ENCODE data around the gene ZNF697. TPM values are rescaled to one million over a fixed set of nuclear protein-coding genes. Genes with fewer than 3 reads are reported as not detected.

Gene ZNF697
- total RNA-seq, 4 donors from 2014 or later, result 2.3 to 5.4 (median 3.6) TPM

DNA sequence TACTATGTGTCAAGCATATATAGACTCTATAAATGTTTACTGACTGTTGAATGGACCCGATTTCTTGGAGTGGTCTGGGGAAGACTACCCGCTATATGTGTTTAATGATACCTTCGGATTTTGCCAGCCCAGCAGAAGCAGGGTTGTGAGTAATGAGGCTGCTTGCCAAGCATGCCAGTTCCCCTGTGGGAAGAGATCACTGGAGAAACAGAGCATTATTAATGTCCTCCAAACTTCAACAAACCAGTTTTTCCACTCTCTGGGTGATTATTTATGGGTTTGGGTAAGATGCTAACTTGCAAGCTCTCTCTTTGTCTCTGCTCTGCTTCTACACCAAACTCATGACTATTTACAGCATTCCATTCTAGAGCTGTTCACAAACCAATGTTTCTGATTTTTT, 38.6 kb upstream of the ZNF697 start:
- WGBS, 2 donors, result 37 to 58% methylated on average over 3 of the region's 3 CpGs
- TF ChIP-seq POLR2A (IDR thresholded peaks at IDR 0.05), result no peak
- TF ChIP-seq, protein P1, sequence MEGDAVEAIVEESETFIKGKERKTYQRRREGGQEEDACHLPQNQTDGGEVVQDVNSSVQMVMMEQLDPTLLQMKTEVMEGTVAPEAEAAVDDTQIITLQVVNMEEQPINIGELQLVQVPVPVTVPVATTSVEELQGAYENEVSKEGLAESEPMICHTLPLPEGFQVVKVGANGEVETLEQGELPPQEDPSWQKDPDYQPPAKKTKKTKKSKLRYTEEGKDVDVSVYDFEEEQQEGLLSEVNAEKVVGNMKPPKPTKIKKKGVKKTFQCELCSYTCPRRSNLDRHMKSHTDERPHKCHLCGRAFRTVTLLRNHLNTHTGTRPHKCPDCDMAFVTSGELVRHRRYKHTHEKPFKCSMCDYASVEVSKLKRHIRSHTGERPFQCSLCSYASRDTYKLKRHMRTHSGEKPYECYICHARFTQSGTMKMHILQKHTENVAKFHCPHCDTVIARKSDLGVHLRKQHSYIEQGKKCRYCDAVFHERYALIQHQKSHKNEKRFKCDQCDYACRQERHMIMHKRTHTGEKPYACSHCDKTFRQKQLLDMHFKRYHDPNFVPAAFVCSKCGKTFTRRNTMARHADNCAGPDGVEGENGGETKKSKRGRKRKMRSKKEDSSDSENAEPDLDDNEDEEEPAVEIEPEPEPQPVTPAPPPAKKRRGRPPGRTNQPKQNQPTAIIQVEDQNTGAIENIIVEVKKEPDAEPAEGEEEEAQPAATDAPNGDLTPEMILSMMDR (IDR thresholded peaks at IDR 0.05), result no peak
- intact Hi-C loops (cut with DNase I; ENCODE audit: low total_unique reads), result no loop called here
- peak in 1 of 2 donors; percentile 42 for DNase-seq (ENCODE audit: low spot score in 2 of 2)
- no peak overlapping the region for H3K4me3 ChIP-seq (ENCODE audit: low read depth, poor library complexity, severe bottlenecking)

- no peak for DNase-seq (ENCODE audit: low spot score in 2 of 2)
- 53 to 68% methylated on average over 1 of the region's 1 CpG for WGBS, 2 donors
- intact Hi-C loops (cut with DNase I; ENCODE audit: low total_unique reads), result no loop called here
- no peak overlapping the region for H3K4me3 ChIP-seq (ENCODE audit: low read depth, poor library complexity, severe bottlenecking)
- no peak for TF ChIP-seq POLR2A (IDR thresholded peaks at IDR 0.05)
- TF ChIP-seq, protein P1 (IDR thresholded peaks at IDR 0.05), result no peak
These were observed 35.8 kb upstream of the ZNF697 start for GRCh38 chr1:119683893-119684292.

- no peak for TF ChIP-seq POLR2A (IDR thresholded peaks at IDR 0.05)
- TF ChIP-seq, protein P1 (IDR thresholded peaks at IDR 0.05), result no peak
- intact Hi-C loops (cut with DNase I; ENCODE audit: low total_unique reads), result no loop called here
- no peak overlapping the region for H3K4me3 ChIP-seq (ENCODE audit: low read depth, poor library complexity, severe bottlenecking)
- no peak for DNase-seq (ENCODE audit: low spot score in 2 of 2)
These were observed 34.1 kb upstream of the ZNF697 start for GRCh38 chr1:119682141-119682540.

DNA sequence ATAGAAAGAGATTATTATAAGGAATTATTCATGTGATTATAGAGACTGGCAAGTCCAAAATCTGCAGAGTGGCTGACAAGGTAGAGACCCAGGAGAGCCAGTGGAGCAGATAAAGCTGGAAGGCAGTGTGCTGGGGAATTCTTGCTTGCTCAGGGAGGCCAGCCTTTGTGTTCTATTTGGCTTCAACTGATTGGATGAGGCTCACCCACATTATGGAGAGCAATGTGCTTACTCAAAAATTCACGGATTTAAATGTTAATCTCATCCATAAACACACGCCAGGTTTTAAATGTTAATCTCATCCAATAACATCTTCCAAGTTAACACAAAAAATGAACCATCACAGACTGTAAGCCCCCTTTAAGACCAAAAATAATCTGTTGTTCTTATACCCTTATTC, 33.5 kb upstream of the ZNF697 start:
- intact Hi-C loops (cut with DNase I; ENCODE audit: low total_unique reads), result no loop called here
- 92% methylated on average over 2 of the region's 2 CpGs for WGBS, 2 donors
- no peak for DNase-seq (ENCODE audit: low spot score in 2 of 2)
- no peak overlapping the region for H3K4me3 ChIP-seq (ENCODE audit: low read depth, poor library complexity, severe bottlenecking)
- TF ChIP-seq POLR2A (IDR thresholded peaks at IDR 0.05), result no peak
- TF ChIP-seq, protein P1 (IDR thresholded peaks at IDR 0.05), result no peak

- no peak for DNase-seq (ENCODE audit: low spot score in 2 of 2)
- no peak overlapping the region for H3K4me3 ChIP-seq (ENCODE audit: low read depth, poor library complexity, severe bottlenecking)
- no peak for TF ChIP-seq POLR2A (IDR thresholded peaks at IDR 0.05)
- TF ChIP-seq, protein P1 (IDR thresholded peaks at IDR 0.05), result no peak
- 71 to 73% methylated on average over 2 of the region's 2 CpGs for WGBS, 2 donors
- intact Hi-C loops (cut with DNase I; ENCODE audit: low total_unique reads), result no loop called here
These were observed 32.7 kb upstream of the ZNF697 start for GRCh38 chr1:119680723-119681122.

- WGBS, 2 donors, result 89 to 96% methylated on average over 3 of the region's 3 CpGs
- no peak for DNase-seq (ENCODE audit: low spot score in 2 of 2)
- intact Hi-C loops (cut with DNase I; ENCODE audit: low total_unique reads), result no loop called here
- H3K4me3 ChIP-seq (ENCODE audit: low read depth, poor library complexity, severe bottlenecking), result no peak overlapping the region
- TF ChIP-seq, protein P1 (IDR thresholded peaks at IDR 0.05), result no peak
- no peak for TF ChIP-seq POLR2A (IDR thresholded peaks at IDR 0.05)
These were observed 32.1 kb upstream of the ZNF697 start for GRCh38 chr1:119680193-119680592.

All from lower leg skin (tissue), 4 donors.